SK-N-DZ (cell line): Measurements from ENCODE around the gene KCNH8. TPM values are rescaled to one million over a fixed set of nuclear protein-coding genes. Genes with fewer than 3 reads are reported as not detected.
"Not testable (repeated sequence)": the region's sequence is repeated elsewhere in the genome, so short reads cannot be mapped to it uniquely, and the experiment has no call there.

Experiments
- DNase-seq: peaks from one replicate; pipeline ENCODE4 v3.0.0-alpha.2; 2015; ENCODE audit warnings: low spot score
- polyA plus RNA-seq, 2 experiments: library from polyadenylated mRNA; depleted of rRNA; stranded (reverse); fragments of >200 nt; gene quantifications; 2 replicates each; pipeline ENCODE4 v1.2.3, GENCODE V29; 2014

Gene KCNH8
- polyA plus RNA-seq (2014; cell fraction: cytosol; rRNA removed), result 6.7 and 8.8 TPM in 2 replicates
- 69.6 and 112 TPM in 2 replicates for polyA plus RNA-seq (2014; cell fraction: nucleus; rRNA removed)

GRCh38 chr3:19147905-19148767 lies at the start of gene KCNH8:
TSS of gene KCNH8 (plus strand) at chr3:19148510. CDS start at chr3:19148720, 210 bp downstream.
- peak; percentile 80 for DNase-seq

- DNase-seq, result not testable (repeated sequence)
These were observed 45.5 kb upstream of the KCNH8 start for GRCh38 chr3:19102654-19103290.

DNA sequence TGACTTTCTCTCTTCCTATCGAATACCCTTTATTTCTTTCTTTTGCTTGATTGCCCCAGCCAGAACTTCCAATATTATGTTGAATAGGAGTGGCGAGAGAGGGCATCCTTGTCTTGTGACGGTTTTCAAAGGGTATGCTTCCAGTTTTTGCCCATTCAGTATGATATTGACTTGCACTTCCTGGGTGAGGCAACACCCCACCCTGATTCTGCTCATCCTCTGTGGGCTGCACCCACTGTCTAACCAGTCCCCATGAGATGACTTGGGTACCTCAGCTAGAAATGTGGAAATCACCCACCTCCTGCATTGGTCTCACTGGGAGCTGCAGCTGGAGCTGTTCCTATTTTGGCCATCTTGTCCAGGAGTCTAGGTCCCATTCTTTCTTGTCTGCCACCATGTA lies 44.8 kb upstream of the KCNH8 start:
- no peak for DNase-seq

DNA sequence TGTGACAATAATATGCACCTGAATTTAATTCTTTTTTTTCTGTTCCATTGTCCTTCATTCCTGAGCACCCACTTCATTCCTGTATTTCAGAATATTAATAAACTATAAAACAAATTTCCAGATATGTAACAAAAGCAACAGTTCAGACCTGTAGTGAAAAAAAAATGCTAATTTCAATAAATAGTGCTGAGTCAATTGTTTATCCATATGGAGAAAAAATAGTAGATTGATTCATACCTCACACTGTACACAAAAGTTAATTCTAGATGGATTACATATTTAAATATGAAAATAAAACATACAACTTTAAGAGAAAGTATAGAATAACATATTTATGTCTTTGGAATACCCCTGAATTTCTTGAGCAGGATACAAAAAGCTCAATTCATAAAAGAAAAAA lies 43.9 kb upstream of the KCNH8 start:
- no peak for DNase-seq

GRCh38 chr3:19105826-19106225 lies 42.5 kb upstream of the KCNH8 start:
- no peak for DNase-seq

GRCh38 chr3:19106307-19106706 lies 42.0 kb upstream of the KCNH8 start:
- DNase-seq, result no peak

GRCh38 chr3:19107719-19108118 lies 40.6 kb upstream of the KCNH8 start:
- DNase-seq, result no peak

GRCh38 chr3:19110335-19110895 lies 37.9 kb upstream of the KCNH8 start:
- DNase-seq, result no peak

DNA sequence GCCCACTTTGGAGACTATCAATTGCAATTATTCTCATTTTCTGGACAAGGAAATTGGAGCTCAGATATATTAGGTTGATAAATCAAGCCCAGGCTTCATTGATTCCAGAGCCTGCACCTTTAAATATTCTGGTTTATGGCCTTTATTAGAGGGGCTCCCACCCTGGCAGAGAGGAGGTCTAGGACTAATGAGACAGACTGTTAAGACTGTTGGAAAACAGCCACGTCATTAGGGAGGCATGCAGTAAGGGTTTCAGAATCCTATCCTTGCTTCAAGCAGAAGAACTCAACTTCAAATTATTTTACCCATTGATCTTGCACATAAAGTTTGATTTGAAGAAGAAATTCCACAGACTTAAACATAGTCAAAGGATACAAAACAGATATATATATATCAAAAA lies 33.8 kb upstream of the KCNH8 start:
- no peak for DNase-seq

DNA sequence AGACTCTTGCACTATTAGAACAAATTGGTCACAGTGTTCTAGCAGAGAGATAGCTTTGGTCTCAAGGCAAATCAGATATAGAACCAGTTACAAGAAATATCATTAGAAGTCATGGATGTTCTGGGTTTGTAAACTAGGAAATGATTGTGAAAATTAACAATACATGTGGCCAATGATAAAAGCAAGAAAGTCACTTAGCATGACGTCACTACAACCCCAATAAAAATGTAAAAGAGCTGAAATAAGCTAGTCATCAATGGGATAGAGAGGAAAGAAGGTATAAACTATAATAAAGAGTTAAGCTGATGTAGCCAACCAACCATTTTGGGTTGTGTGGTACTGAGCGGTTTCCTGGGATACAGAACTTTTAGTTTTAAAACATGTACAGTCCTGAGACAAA lies 32.1 kb upstream of the KCNH8 start:
- DNase-seq, result no peak

DNA sequence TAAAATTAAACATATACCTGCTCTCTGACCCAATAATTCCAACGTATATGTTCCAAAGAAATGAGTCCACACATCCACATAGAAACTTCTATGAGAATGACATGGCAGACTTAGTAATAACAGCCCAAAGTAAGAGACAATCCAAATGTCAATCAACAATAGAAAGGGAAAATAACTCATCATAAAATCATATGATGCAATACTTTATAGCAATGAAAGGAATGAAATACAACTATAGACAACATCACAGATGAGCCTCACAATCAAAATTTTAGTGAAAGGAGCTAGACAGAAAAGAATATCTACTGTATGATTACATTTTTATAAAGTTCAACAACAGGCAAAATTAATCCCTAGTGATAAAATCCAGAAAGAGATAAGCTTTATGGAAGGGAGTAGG lies 23.6 kb upstream of the KCNH8 start:
- DNase-seq, result no peak

DNA sequence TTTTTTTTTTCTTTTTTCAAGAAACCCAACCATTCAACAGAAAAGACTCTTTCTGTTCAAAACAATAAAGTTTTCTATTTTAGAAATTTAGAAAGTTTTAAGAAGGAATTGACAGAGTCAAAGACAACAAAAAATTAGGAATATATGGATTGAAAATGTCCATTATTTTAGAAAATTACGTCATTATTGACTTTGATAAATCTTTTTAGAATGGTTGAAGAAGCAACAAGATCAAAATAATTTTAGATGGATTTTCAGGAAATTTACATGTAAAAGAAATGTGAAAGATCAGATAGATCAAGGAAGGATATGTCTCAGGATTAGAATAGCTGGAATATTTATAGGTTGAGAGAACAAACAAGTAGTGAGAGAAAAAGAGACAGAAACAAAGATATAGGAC lies 8.4 kb upstream of the KCNH8 start:
- no peak for DNase-seq

- peak; percentile 92 for DNase-seq
These were observed 1.3 kb upstream of the KCNH8 start for GRCh38 chr3:19146685-19147650.

- DNase-seq, result peak; percentile 45
These were observed 420 bp downstream of the KCNH8 start for GRCh38 chr3:19148768-19149091.

DNA sequence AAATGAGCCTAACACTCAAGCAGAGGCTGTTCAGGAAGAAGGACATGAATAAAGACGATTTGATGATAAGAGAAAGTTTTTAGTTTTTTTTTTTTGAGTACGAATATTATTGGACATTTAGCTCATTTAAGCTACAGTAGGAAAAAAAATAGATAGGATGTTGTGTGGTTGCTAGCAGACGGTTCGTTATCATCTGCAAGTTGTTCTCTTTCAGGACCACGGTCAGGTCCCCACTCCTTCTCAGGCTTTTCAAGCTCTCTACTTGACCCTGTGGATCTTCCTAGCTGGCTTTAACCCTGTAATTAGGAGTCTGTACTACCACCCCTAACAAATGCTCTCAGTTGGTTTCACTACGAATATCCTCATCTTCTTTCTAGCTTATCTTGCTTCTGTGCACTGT lies 1.1 kb downstream of the KCNH8 start:
- peak; percentile 55 for DNase-seq

GRCh38 chr3:19151171-19151570 lies 2.9 kb downstream of the KCNH8 start:
- DNase-seq, result no peak

- DNase-seq, result no peak
These were observed 6.5 kb downstream of the KCNH8 start for GRCh38 chr3:19154693-19155250.

DNA sequence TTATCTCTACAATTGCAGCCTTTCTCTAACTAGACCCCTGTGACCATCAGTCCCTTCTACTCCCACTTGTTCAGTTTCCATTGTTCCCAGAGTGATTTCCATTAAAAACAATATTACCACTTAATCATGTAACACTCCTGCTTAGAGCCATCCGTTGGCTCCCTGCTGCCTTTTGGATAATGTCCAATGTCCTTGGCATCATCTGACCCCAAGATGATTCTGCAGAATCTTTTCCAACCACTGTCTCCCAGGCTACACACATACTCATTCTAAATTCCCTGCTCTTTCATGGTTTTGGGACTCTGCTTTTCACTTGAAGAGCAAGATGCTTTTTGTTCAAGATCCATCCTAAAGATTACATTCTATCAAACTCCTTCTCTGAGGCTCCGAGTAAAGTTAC lies 7.1 kb downstream of the KCNH8 start:
- DNase-seq, result no peak

- DNase-seq, result no peak
These were observed 11.8 kb downstream of the KCNH8 start for GRCh38 chr3:19159966-19160635.

GRCh38 chr3:19165654-19166053 lies 17.3 kb downstream of the KCNH8 start:
- DNase-seq, result no peak

GRCh38 chr3:19171794-19172193 lies 23.5 kb downstream of the KCNH8 start:
- DNase-seq, result no peak
